ENCODE measurements around the gene CGB2. TPM values are rescaled to one million over a fixed set of nuclear protein-coding genes. Genes with fewer than 3 reads are reported as not detected.

Gene CGB2
- total RNA-seq, 1 donor from 2014 or later: not detected

DNA sequence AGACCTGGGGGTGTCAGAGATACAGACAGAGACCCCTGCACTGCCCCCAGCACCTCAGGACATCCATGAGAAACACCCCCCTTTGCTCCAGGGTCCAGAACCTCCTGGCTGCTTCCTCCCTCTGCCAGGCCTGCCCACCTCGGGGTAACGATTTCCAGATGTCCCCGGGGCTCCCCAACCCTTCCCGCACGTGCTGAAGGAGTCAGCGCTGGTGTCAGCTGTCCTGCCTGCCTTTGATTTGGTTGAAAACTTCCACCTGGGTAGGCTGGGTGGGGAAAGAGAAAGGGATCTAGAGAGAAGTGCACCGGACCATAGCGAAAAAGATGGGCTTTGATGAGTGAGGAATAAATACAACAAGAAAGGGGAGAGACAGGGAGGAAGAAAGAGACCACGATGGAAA is 27.4 kb downstream of the CGB2 start:
- Mint-ChIP-seq H3K4me3 (no peak overlapping the region), H3K27ac (no peak overlapping the region), H3K9me3 (no peaks in the 10 kb centered on the region), H3K4me1 (peaks cover 24% of the 10 kb centered on the region), H3K36me3 (ENCODE audit: low read depth) (no peaks in the 10 kb centered on the region), H3K27me3 (peaks cover 33% of the 10 kb centered on the region)
- ChIA-PET POLR2A (no interaction called here), CTCF (no interaction called here)
- TF ChIP-seq, protein P1, sequence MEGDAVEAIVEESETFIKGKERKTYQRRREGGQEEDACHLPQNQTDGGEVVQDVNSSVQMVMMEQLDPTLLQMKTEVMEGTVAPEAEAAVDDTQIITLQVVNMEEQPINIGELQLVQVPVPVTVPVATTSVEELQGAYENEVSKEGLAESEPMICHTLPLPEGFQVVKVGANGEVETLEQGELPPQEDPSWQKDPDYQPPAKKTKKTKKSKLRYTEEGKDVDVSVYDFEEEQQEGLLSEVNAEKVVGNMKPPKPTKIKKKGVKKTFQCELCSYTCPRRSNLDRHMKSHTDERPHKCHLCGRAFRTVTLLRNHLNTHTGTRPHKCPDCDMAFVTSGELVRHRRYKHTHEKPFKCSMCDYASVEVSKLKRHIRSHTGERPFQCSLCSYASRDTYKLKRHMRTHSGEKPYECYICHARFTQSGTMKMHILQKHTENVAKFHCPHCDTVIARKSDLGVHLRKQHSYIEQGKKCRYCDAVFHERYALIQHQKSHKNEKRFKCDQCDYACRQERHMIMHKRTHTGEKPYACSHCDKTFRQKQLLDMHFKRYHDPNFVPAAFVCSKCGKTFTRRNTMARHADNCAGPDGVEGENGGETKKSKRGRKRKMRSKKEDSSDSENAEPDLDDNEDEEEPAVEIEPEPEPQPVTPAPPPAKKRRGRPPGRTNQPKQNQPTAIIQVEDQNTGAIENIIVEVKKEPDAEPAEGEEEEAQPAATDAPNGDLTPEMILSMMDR (IDR thresholded peaks at IDR 0.05): no peak
- ATAC-seq (ENCODE audit: low read depth) (no peak), DNase-seq (no peak)
- intact Hi-C loops (cut with micrococcal nuclease): loop anchor here (5.0 kb wide), 1 partner anchor 42 kb away; the partner anchor contains the start of gene LHB

DNA sequence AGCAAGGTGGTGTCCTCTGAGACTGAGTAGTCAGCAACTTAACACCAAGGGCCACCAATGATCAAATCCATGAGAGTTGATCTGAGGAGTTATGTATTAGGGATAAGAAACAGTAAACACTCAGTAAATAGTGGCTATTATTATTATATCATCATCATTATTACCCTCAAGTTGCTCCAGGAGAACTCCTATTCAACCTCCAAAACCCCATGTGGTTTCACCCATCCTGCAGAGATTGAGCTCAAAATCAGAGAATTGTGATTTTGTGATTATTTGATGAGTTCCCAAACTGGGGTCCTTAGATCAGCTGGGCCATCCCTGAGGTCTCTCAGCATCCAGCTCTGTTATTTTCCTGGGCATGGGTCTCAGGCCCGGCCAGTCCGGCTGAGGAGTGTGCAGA is 29.3 kb downstream of the CGB2 start:
- Mint-ChIP-seq H3K27me3 (peaks cover 39% of the 10 kb centered on the region), H3K36me3 (ENCODE audit: low read depth) (no peaks in the 10 kb centered on the region), H3K9me3 (no peaks in the 10 kb centered on the region), H3K27ac (no peak overlapping the region), H3K4me1 (peaks cover 22% of the 10 kb centered on the region), H3K4me3 (no peak overlapping the region)
- no peak for ATAC-seq (ENCODE audit: low read depth)
- CTCF ChIA-PET: no interaction called here
- intact Hi-C loops (cut with micrococcal nuclease): no loop called here
- TF ChIP-seq, protein P1 (IDR thresholded peaks at IDR 0.05): no peak
- no peak for DNase-seq
- POLR2A ChIA-PET: no interaction called here

DNA sequence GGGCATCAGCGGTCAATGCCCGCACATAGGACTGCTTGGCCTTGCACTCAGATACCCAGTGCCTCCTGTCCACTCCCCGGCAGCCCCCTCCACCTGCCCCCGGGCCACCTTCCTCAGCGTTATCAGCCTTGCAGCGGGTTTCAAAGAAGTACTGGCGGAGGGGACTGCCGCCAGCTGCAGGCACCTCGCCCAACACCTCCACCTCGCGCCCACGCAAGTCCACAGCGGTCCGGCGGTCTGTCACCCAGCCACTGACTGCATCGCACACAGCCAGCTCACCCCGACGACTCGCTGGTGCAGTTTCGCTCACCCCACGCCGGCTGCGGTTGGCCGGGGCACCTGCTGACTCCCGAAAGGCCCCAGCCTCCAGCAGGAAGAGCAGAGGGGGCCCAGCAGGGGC is 29.8 kb downstream of the CGB2 start:
- POLR2A ChIA-PET: no interaction called here
- H3K9me3 Mint-ChIP-seq: no peaks in the 10 kb centered on the region
- no peak overlapping the region for H3K27ac Mint-ChIP-seq
- H3K27me3 Mint-ChIP-seq: peaks cover 43% of the 10 kb centered on the region
- ATAC-seq (ENCODE audit: low read depth): no peak
- TF ChIP-seq, protein P1 (IDR thresholded peaks at IDR 0.05): no peak
- peaks cover 17% of the 10 kb centered on the region for H3K4me1 Mint-ChIP-seq
- no peaks in the 10 kb centered on the region for H3K36me3 Mint-ChIP-seq (ENCODE audit: low read depth)
- intact Hi-C loops (cut with micrococcal nuclease): no loop called here
- no peak overlapping the region for H3K4me3 Mint-ChIP-seq
- CTCF ChIA-PET: no interaction called here
- no peak for DNase-seq

DNA sequence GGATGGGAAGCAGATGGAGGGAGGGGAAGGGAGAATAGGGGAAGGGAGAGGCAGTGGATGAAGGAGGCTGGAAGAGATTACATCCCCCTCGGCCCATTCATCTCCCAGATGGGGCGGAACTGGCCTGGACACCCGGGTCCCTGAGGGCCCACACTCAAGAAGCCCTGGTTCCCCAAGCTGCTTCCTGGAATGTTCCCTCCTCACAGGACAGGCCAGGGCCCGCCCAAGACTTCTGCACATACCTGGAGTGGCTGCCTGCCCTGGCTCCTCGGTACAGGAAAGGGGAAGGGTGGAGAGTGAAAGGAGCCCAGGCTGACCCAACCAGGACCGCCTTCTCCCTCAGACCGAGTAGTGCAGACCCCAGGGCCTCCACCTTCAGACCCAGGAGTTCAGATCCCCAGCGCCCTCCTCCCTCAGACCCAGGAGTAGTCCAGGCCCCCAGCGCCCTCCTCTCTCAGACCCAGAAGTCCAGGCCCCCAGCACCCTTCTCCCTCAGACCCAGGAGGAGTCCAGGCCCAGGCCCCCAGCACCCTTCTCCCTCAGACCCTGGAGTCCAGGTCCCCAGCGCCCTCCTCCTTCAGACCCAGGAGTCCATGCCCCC is 32.4 kb downstream of the CGB2 start:
- ChIA-PET CTCF (no interaction called here), POLR2A (no interaction called here)
- Mint-ChIP-seq H3K36me3 (ENCODE audit: low read depth) (no peaks in the 10 kb centered on the region), H3K4me1 (no peaks in the 10 kb centered on the region), H3K27ac (no peak overlapping the region), H3K9me3 (no peaks in the 10 kb centered on the region), H3K4me3 (no peak overlapping the region), H3K27me3 (peaks cover 42% of the 10 kb centered on the region)
- ATAC-seq (ENCODE audit: low read depth) (no peak), DNase-seq (no peak)
- intact Hi-C loops (cut with micrococcal nuclease): no loop called here
- TF ChIP-seq, protein P1 (IDR thresholded peaks at IDR 0.05): no peak

DNA sequence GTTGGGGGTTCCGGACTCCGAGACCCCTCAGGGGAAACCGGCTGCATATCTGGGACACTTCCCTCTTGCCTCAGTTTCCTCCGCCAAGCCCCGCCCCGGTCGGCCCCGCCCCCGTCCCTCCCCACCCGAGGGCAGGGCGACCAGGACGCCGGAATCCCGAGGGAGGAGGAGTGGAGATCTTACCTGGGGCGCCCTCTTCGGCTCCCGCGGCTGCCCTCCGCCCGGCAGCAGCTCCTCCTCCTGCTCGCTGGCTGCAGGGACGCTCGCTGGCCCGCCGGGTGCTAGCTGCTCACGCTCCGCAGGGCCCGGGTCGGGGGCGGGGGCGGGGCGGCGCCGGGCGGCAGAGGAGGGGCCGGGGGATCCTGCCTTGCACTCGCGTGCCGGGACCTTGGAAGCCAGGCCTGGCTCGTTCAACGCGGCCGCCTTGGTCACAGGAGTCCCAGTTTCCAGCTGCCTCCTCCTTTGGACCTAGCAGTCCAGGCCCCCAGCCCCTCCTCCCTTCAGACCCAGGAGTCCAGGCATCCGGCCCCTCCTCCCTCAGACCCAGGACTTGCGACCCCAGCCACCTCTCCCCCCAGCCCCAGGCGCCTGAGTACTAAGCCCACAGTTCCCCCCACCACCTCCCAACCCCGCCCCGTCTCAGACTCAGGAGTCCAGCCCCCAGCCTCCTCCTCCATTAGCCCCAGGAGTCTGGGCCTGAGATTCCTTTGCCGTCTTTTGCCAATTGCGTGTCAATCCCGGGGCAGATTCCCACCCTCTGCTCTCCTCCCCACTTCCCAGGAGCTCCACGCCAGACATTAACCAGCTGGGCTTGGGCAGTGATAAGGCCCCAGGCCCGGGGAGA is 33.3 kb downstream of the CGB2 start, which contains the start of gene NTF4:
Gene NTF4, minus strand, starts transcription at position 51 of the 844 bp plus-strand sequence. CDS start 2,821 bp downstream, outside the sequence.
- DNase-seq: no peak
- H3K27ac Mint-ChIP-seq: no peak within 1 kb of the TSS
- intact Hi-C loops (cut with micrococcal nuclease): no loop called here
- no peak for ATAC-seq (ENCODE audit: low read depth)
- H3K4me1 Mint-ChIP-seq: no peaks in the 10 kb centered on the region
- H3K27me3 Mint-ChIP-seq: peaks cover 44% of the 10 kb centered on the region
- no peaks in the 10 kb centered on the region for H3K36me3 Mint-ChIP-seq (ENCODE audit: low read depth)
- POLR2A ChIA-PET: interaction anchor here (0.6 kb wide), 1 partner anchor 130 kb away, joined by 3 read pairs; no protein-coding TSS in a partner anchor
- TF ChIP-seq, protein P1 (IDR thresholded peaks at IDR 0.05): no peak
- no peaks in the 10 kb centered on the region for H3K9me3 Mint-ChIP-seq
- H3K4me3 Mint-ChIP-seq: no peak within 1 kb of the TSS
- CTCF ChIA-PET: no interaction called here
